Activated CD8-positive, alpha-beta T cell treated with anti-CD3 and anti-CD28 coated beads, Interleukin-2, amount 10 ng/mL, durations not matched to agents 7 days and 5 days (primary cell): Measurements from ENCODE around the gene SNRPB2. TPM values are rescaled to one million over a fixed set of nuclear protein-coding genes. Genes with fewer than 3 reads are reported as not detected.

ENCODE experiments used
- ATAC-seq: fragments of 150-1000 bp; cut with Tn5 transposase; one replicate; pipeline ENCODE4 v1.10.0; 2021; ENCODE audit warnings: moderate library complexity
- CTCF ChIA-PET: fragments of 350-600 bp; sonication (Branson Sonifier 250); formaldehyde crosslinking; loops from one replicate; lab custom pipeline; 2021; ENCODE audit warnings: antibody characterized with exemption; lab: Charles Lee
- POLR2A ChIA-PET: fragments of 350-600 bp; sonication (Branson Sonifier 250); formaldehyde crosslinking; loops from one replicate; lab custom pipeline; 2021; ENCODE audit warnings: antibody characterized with exemption; lab: Charles Lee
- DNase-seq: peaks from one replicate; pipeline ENCODE4 v3.0.0-alpha.2; 2020
- H3K27ac Mint-ChIP-seq: one replicate; pipeline ENCODE4 v1.8.0; 2021; ENCODE audit warnings: mild to moderate bottlenecking, mixed read lengths
- H3K27me3 Mint-ChIP-seq: one replicate; pipeline ENCODE4 v1.8.0; 2021; ENCODE audit warnings: low read depth, mixed read lengths
- H3K36me3 Mint-ChIP-seq: one replicate; pipeline ENCODE4 v1.8.0; 2021; ENCODE audit warnings: low read depth, mixed read lengths
- H3K4me1 Mint-ChIP-seq: one replicate; pipeline ENCODE4 v1.8.0; 2021; ENCODE audit warnings: low read depth, mixed read lengths
- H3K4me3 Mint-ChIP-seq: one replicate; pipeline ENCODE4 v1.8.0; 2021; ENCODE audit warnings: mild to moderate bottlenecking, mixed read lengths
- H3K9me3 Mint-ChIP-seq: one replicate; pipeline ENCODE4 v1.8.0; 2022; ENCODE audit warnings: mixed read lengths; ENCODE audit not compliant: insufficient read depth
- total RNA-seq, 2 experiments: library from RNA; stranded (reverse); gene quantifications; one replicate each; pipeline ENCODE4 v1.2.3, GENCODE V29; 2021

Gene SNRPB2
- total RNA-seq, 2 experiments from 2014 or later, result 91.2 to 100 TPM

- POLR2A ChIA-PET, result no interaction called here
- Mint-ChIP-seq H3K36me3 (no peaks in the 10 kb centered on the region), H3K4me3 (no peak overlapping the region)
Measured at GRCh38 chr20:16760431-16761304, 30.8 kb downstream of the SNRPB2 start.

GRCh38 chr20:16761305-16761829, 31.5 kb downstream of the SNRPB2 start:
- Mint-ChIP-seq H3K9me3 (no peaks in the 10 kb centered on the region), H3K4me1 (no peaks in the 10 kb centered on the region), H3K36me3 (no peaks in the 10 kb centered on the region), H3K27me3 (peaks cover 5% of the 10 kb centered on the region), H3K4me3 (no peak overlapping the region), H3K27ac (no peak overlapping the region)
- ChIA-PET POLR2A (no interaction called here), CTCF (interaction anchor here (0.6 to 2.0 kb wide), 17 partner anchors 9 to 251 kb away, joined by 3 to 7 read pairs (median 3); partner anchors contain the start of gene OTOR)
- DNase-seq (peak; percentile 66), ATAC-seq (peak; percentile 57)

More at GRCh38 chr20:16760431-16761304, 30.8 kb downstream of the SNRPB2 start:
- Mint-ChIP-seq H3K4me1 (no peaks in the 10 kb centered on the region), H3K9me3 (no peaks in the 10 kb centered on the region), H3K27me3 (peaks cover 5% of the 10 kb centered on the region), H3K27ac (no peak overlapping the region)
- CTCF ChIA-PET, result interaction anchor here (0.6 to 2.0 kb wide), 15 partner anchors 9 to 242 kb away, joined by 3 to 7 read pairs (median 3); partner anchors contain the start of gene OTOR
- ATAC-seq (no peak), DNase-seq (no peak)

- Mint-ChIP-seq H3K9me3 (no peaks in the 10 kb centered on the region), H3K36me3 (no peaks in the 10 kb centered on the region), H3K4me1 (no peaks in the 10 kb centered on the region), H3K27me3 (peaks cover 11% of the 10 kb centered on the region), H3K4me3 (no peak overlapping the region), H3K27ac (no peak overlapping the region)
- no peak for DNase-seq
- ChIA-PET POLR2A (no interaction called here), CTCF (no interaction called here)
- no peak for ATAC-seq
Measured at GRCh38 chr20:16764560-16764959, 34.7 kb downstream of the SNRPB2 start.

GRCh38 chr20:16771213-16771612, 41.4 kb downstream of the SNRPB2 start:
- no peak overlapping the region for H3K27ac Mint-ChIP-seq
- H3K4me3 Mint-ChIP-seq, result no peak overlapping the region
- ChIA-PET POLR2A (no interaction called here), CTCF (no interaction called here)
- ATAC-seq, result no peak
- H3K36me3 Mint-ChIP-seq, result no peaks in the 10 kb centered on the region
- no peaks in the 10 kb centered on the region for H3K9me3 Mint-ChIP-seq
- H3K4me1 Mint-ChIP-seq, result no peaks in the 10 kb centered on the region
- DNase-seq, result no peak
- H3K27me3 Mint-ChIP-seq, result peaks cover 7% of the 10 kb centered on the region

- H3K36me3 Mint-ChIP-seq, result no peaks in the 10 kb centered on the region
- no peaks in the 10 kb centered on the region for H3K9me3 Mint-ChIP-seq
- no peaks in the 10 kb centered on the region for H3K27me3 Mint-ChIP-seq
- POLR2A ChIA-PET, result interaction anchor here (0.5 kb wide), 1 partner anchor 40 kb away, joined by 3 read pairs; no protein-coding TSS in a partner anchor
- H3K4me3 Mint-ChIP-seq, result no peak overlapping the region
- no peak for ATAC-seq
- CTCF ChIA-PET, result no interaction called here
- no peak for DNase-seq
- H3K4me1 Mint-ChIP-seq, result no peaks in the 10 kb centered on the region
- no peak overlapping the region for H3K27ac Mint-ChIP-seq
Measured at GRCh38 chr20:16775961-16776360, 46.1 kb downstream of the SNRPB2 start.

GRCh38 chr20:16777126-16777525, 47.3 kb downstream of the SNRPB2 start:
- POLR2A ChIA-PET, result no interaction called here
- no peak for ATAC-seq
- no peak overlapping the region for H3K27ac Mint-ChIP-seq
- CTCF ChIA-PET, result interaction anchor here (1.0 kb wide), 1 partner anchor 44 kb away, joined by 3 read pairs; no protein-coding TSS in a partner anchor
- no peaks in the 10 kb centered on the region for H3K9me3 Mint-ChIP-seq
- H3K4me3 Mint-ChIP-seq, result no peak overlapping the region
- no peaks in the 10 kb centered on the region for H3K27me3 Mint-ChIP-seq
- no peak for DNase-seq
- no peaks in the 10 kb centered on the region for H3K36me3 Mint-ChIP-seq
- H3K4me1 Mint-ChIP-seq, result no peaks in the 10 kb centered on the region

GRCh38 chr20:16778159-16778558, 48.3 kb downstream of the SNRPB2 start:
- no peak for ATAC-seq

GRCh38 chr20:16781496-16781895, 51.7 kb downstream of the SNRPB2 start:
- H3K27me3 Mint-ChIP-seq, result peaks cover 4% of the 10 kb centered on the region
- DNase-seq (no peak), ATAC-seq (no peak)
- no peak overlapping the region for H3K4me3 Mint-ChIP-seq
- H3K4me1 Mint-ChIP-seq, result no peaks in the 10 kb centered on the region
- POLR2A ChIA-PET, result no interaction called here
- CTCF ChIA-PET, result no interaction called here
- H3K36me3 Mint-ChIP-seq, result no peaks in the 10 kb centered on the region
- no peaks in the 10 kb centered on the region for H3K9me3 Mint-ChIP-seq
- H3K27ac Mint-ChIP-seq, result no peak overlapping the region

More at GRCh38 chr20:16778159-16778558, 48.3 kb downstream of the SNRPB2 start:
- no peak for DNase-seq
- H3K27ac Mint-ChIP-seq, result no peak overlapping the region
- no peaks in the 10 kb centered on the region for H3K4me1 Mint-ChIP-seq
- no peaks in the 10 kb centered on the region for H3K9me3 Mint-ChIP-seq
- ChIA-PET POLR2A (no interaction called here), CTCF (no interaction called here)
- H3K27me3 Mint-ChIP-seq, result no peaks in the 10 kb centered on the region
- H3K4me3 Mint-ChIP-seq, result no peak overlapping the region
- no peaks in the 10 kb centered on the region for H3K36me3 Mint-ChIP-seq

- Mint-ChIP-seq H3K27ac (no peak overlapping the region), H3K4me1 (no peaks in the 10 kb centered on the region), H3K36me3 (no peaks in the 10 kb centered on the region), H3K9me3 (no peaks in the 10 kb centered on the region), H3K4me3 (no peak overlapping the region), H3K27me3 (peaks cover 4% of the 10 kb centered on the region)
- DNase-seq (no peak), ATAC-seq (no peak)
- ChIA-PET CTCF (no interaction called here), POLR2A (no interaction called here)
Measured at GRCh38 chr20:16785226-16785625, 55.4 kb downstream of the SNRPB2 start.

Other genes starting within 250 kb of the SNRPB2 start
- gene KIF16B, start 156.6 kb upstream of the SNRPB2 start, total RNA-seq, result 1 to 10 TPM; 3.2 to 3.4 TPM
- gene OTOR, start 18.3 kb downstream of the SNRPB2 start, total RNA-seq, result not detected